Skin of body (tissue), 2 donors: ENCODE results near the gene MINK1. TPM values are rescaled to one million over a fixed set of nuclear protein-coding genes. Genes with fewer than 3 reads are reported as not detected.

Source experiments
- DNase-seq: peaks from one replicate; lab custom pipeline; 2025; lab: John Stamatoyannopoulos, UW
- total RNA-seq: library from RNA; depleted of rRNA; stranded (reverse); fragments of >200 nt; gene quantifications from one replicate; pipeline ENCODE4 v1.2.3, GENCODE V29; 2014

MINK1 gene
- total RNA-seq, result 40.9 TPM

- peak; percentile 94 for DNase-seq
Observed at GRCh38 chr17:4833178-4833940, at the start of gene MINK1. Gene MINK1 (plus strand): TSS chr17:4833340. CDS start chr17:4833584, 244 bp downstream.

DNA sequence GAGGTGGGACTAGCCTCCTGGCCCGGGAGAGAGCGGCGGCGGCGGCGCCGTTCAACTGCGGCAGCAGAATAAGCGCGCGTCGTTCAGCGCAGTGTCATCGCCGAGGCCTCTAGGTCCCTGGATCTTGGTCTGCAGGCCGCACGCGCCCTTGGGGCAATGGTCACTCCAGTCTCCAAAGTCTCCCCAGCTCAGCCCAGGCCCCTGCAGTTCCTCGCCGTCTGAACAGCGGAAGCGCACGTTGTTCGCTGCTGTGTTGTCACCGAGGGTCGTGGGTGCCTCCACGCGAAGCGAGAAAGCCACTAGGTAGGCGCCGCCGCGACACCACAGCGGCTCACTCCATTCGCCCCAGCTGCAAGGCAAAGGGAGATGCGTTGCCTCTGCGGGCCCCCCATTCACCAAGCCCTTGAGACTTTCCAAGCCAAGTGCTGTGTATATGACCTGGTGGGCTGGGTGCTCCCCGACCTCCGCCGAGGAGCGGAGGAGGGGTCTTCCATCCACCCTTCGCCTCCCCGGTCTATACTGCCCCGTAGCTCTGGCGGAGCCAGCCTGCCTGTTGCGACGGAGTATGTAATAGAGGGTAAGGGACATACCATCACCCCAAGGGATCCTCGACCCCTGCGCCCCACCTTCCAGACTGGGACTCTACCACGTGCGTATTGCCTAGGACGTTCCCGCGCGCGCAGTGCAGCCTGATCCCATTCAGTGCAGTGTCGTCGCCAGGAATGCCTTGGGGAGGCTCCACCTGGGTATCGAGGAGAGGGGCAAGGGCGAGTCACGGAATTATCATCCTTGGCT is 47.6 kb upstream of the MINK1 start:
- DNase-seq, result no peak

GRCh38 chr17:4786106-4786511 is 47.0 kb upstream of the MINK1 start, which contains the start of gene VMO1:
Gene VMO1 (minus strand): TSS chr17:4786364. CDS start chr17:4786352, 12 bp downstream.
- no peak for DNase-seq

DNA sequence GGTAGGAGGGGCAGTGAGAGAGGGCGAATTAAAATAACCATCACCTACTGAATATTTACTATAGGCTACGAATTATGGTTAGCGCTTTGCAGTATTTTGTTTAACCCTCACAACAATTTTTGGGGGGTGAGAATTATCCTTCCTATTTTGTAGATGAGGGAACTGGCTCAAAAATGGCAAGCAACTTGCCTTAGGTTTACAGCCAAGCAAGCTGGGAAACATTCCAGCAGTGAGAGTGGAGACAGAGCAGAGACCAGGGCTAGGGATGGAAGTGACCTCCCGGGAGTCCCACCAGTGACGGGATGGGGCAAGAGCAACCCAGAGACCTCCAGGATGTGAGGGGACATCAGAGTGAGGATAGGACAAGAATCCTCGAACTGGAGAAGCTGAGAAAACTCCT is 46.6 kb upstream of the MINK1 start:
- DNase-seq, result no peak

GRCh38 chr17:4788159-4788806 is 44.9 kb upstream of the MINK1 start:
- no peak for DNase-seq

- DNase-seq, result no peak
Observed at GRCh38 chr17:4788807-4789700, 44.1 kb upstream of the MINK1 start, which contains the start of gene GLTPD2. Gene GLTPD2 (plus strand): TSS chr17:4788964. CDS start chr17:4789012, 48 bp downstream.

DNA sequence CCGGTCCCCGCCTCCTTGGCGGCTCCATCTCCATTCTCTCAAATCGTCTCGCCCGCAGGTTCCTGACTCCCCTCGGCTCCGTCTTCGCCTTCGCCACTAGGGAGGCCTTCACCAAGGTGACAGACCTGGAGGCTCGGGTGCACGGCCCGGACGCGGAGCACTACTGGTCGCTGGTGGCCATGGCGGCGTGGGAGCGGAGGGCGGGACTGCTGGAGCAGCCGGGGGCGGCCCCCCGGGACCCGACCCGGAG is 43.5 kb upstream of the MINK1 start:
- no peak for DNase-seq

GRCh38 chr17:4789951-4790704 is 43.0 kb upstream of the MINK1 start:
- DNase-seq, result peak; percentile 80

GRCh38 chr17:4790705-4791088 is 42.4 kb upstream of the MINK1 start:
- no peak for DNase-seq

DNA sequence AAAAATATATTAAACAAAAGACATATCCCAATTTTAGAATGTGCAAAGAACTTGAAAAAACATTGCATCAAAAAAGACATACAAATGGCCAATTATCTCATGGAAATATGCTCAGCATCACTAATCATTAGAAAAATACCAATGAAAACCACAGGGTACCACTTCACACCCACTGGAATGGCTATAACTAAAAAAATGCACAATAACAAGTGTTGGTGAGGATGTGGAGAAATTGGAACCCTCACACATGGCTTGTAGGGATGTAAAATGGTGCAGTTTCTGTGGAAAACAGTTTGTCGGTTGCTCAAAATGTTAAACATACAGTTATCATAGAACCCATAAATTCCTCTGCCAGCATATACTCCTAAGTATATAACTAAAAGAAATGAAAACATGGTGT is 38.0 kb upstream of the MINK1 start:
- DNase-seq, result no peak

DNA sequence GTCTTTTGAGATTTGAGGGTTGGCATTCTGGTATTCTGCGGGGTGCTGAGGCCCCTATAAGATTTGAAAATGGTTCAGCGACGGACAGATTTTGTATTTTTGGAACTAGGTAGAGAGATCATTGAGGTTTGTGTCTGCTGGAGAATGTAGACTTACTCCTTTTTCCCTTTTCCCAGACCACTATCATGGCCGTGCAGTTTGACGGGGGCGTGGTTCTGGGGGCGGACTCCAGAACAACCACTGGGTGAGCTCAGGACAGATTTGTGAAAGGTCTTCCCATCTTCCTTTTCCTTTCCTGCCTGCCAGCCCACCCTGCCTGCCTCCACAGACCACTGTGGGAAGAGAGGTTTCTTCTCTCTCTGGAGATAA is 36.6 kb upstream of the MINK1 start:
- DNase-seq, result no peak

DNA sequence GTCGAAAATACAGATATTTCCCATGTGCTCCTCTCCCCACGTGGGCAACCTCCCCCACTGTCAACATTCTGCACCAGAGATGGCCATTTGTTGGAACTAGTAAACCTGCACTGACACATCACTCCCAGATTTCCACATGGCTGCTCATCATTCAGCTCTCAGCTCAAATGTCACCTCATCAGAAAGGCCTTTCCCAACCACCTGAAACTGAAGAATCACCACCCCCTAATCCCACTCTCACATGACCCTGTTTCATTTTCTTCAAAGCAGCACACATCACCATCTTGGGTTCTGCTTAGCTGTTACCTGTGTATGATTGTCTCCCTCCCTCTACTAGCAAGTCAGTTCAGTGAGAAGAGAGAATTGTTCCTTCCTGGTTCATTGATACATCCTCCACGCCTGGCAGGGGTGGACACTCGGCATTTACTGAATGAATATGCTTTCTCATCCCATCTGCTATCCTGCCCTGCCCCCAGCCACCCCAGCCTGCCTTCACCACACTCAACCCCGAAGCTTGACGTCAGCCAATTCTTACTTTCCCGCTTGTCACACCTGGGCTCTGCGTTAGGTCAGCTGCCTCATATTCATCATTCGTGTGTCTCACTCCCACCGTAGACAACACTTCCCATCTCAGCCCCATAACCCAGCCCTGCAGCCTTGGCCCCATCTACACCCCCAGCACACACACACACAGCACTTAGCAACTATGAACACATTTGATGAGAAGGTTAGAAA is 32.5 kb upstream of the MINK1 start:
- DNase-seq, result no peak

- no peak for DNase-seq
Observed at GRCh38 chr17:4802228-4802627, 30.9 kb upstream of the MINK1 start, which contains the start of gene C17orf114. Gene C17orf114 (minus strand): TSS chr17:4802328.

DNA sequence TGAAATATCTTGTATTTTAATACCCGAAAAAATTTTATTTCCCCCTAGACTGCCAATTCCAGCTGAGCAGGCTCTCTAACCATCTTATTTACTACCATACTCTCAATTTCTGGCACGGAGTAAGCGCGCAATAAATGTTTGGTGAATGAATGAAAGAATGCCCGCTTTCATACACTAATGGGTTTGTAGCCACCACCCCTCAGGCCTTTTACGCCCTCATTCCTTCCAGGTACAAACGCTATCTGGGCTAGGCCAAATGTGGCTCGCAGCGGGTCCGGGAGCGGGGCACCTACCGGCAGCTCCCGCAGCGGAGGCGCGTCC is 26.7 kb upstream of the MINK1 start:
- no peak for DNase-seq

- peak; percentile 54 for DNase-seq
Observed at GRCh38 chr17:4806777-4807604, 26.1 kb upstream of the MINK1 start, which contains the start of gene PLD2. Gene PLD2 (plus strand): TSS chr17:4807152. CDS start chr17:4807773, 621 bp downstream.

GRCh38 chr17:4807605-4808377 is 25.3 kb upstream of the MINK1 start:
- no peak for DNase-seq

- DNase-seq, result no peak
Observed at GRCh38 chr17:4808378-4808767, 24.8 kb upstream of the MINK1 start.

GRCh38 chr17:4810696-4811290 is 22.3 kb upstream of the MINK1 start:
- DNase-seq, result no peak
